ENCODE results near the gene NDST1. TPM values are rescaled to one million over a fixed set of nuclear protein-coding genes. Genes with fewer than 3 reads are reported as not detected.
"Not testable (repeated sequence)": the region's sequence is repeated elsewhere in the genome, so short reads cannot be mapped to it uniquely, and the experiment has no call there.

The NDST1 gene
- total RNA-seq, 1 donor from 2014 or later, result 132 TPM

DNA sequence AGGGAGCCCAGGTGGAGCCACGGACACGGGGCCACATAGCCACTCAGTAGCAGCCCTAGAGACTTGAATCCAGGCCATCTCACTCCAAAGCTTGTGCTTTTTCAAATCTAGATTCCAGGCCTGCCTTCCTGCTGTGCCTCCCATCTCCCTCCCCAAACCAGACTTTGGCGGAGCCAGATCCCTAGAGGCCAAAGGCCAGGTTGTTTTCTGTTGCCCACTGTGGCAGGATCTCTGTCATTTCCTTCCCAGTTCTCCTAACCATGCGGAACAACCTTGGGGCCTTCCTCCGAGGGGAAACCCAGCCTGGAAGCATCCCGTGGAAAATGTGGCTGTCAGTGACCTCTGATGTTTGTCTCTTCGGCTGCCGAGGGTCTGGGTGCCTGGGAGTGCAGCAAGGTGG is 42.0 kb upstream of the NDST1 start:
- no peak for TF ChIP-seq CTCF (IDR thresholded peaks at IDR 0.05; ENCODE audit: unreplicated experiment)
- H3K9me3 Mint-ChIP-seq, result no peaks in the 10 kb centered on the region
- H3K36me3 Mint-ChIP-seq, result no peaks in the 10 kb centered on the region
- H3K4me3 Mint-ChIP-seq, result no peak overlapping the region
- H3K27me3 Mint-ChIP-seq (ENCODE audit: low read depth), result no peaks in the 10 kb centered on the region
- no peak for DNase-seq (ENCODE audit: low spot score in 2 of 2, unreplicated experiment in 2 of 2)
- H3K4me1 Mint-ChIP-seq, result peaks cover 15% of the 10 kb centered on the region
- H3K27ac Mint-ChIP-seq, result no peak overlapping the region

GRCh38 chr5:150468206-150468605 is 39.7 kb upstream of the NDST1 start:
- H3K4me1 Mint-ChIP-seq, result peaks cover 17% of the 10 kb centered on the region
- H3K27ac Mint-ChIP-seq, result no peak overlapping the region
- no peak for TF ChIP-seq CTCF (IDR thresholded peaks at IDR 0.05; ENCODE audit: unreplicated experiment)
- H3K4me3 Mint-ChIP-seq, result no peak overlapping the region
- DNase-seq (ENCODE audit: low spot score in 2 of 2, unreplicated experiment in 2 of 2), result no peak
- no peaks in the 10 kb centered on the region for H3K36me3 Mint-ChIP-seq
- H3K27me3 Mint-ChIP-seq (ENCODE audit: low read depth), result no peaks in the 10 kb centered on the region
- H3K9me3 Mint-ChIP-seq, result no peaks in the 10 kb centered on the region

DNA sequence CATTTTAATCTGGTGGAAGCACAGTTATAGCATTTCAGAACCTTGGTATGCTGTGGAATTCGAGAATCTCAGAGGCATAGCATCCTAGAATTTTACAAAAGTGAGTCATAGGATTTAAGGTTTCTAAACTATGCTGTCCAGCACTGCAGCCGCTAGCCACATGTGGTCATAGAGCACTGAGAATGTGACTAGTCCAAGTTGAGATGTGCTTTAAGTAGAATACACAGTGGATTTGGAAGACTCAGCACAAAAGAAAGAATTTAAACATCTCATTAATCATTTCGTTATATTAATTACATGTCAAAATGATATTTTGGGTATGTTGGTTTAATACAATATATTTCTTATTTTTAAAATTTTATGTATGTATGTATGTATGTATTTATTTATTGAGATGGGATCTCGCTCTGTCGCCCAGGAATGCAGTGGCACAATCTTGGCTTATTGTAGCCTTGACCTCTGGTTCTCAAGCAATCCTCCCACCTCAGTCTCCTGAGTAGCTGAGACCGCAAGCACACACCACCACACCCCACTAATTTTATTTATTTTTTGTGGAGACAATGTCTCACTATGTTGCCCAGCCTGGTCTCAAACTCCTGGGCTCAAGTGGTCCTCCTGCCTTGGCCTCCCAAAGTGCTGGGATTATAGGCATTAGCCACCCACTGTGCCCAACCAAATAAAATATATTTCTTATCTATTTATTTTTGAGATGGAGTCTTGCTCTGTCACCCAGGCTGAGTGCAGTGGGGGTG is 38.0 kb upstream of the NDST1 start:
- no peak overlapping the region for H3K4me3 Mint-ChIP-seq
- DNase-seq (ENCODE audit: low spot score in 2 of 2, unreplicated experiment in 2 of 2), result no peak
- H3K9me3 Mint-ChIP-seq, result no peaks in the 10 kb centered on the region
- H3K27ac Mint-ChIP-seq, result peak overlapping the region; percentile 54
- H3K4me1 Mint-ChIP-seq, result peaks cover 19% of the 10 kb centered on the region
- no peaks in the 10 kb centered on the region for H3K27me3 Mint-ChIP-seq (ENCODE audit: low read depth)
- TF ChIP-seq CTCF (IDR thresholded peaks at IDR 0.05; ENCODE audit: unreplicated experiment), result no peak
- H3K36me3 Mint-ChIP-seq, result no peaks in the 10 kb centered on the region

GRCh38 chr5:150473673-150474358 is 34.1 kb upstream of the NDST1 start:
- DNase-seq (ENCODE audit: low spot score in 2 of 2, unreplicated experiment in 2 of 2), result no peak
- Mint-ChIP-seq H3K4me1 (peaks cover 22% of the 10 kb centered on the region), H3K27ac (peak overlapping the region; percentile 87), H3K4me3 (no peak overlapping the region), H3K9me3 (no peaks in the 10 kb centered on the region), H3K36me3 (no peaks in the 10 kb centered on the region), H3K27me3 (ENCODE audit: low read depth) (no peaks in the 10 kb centered on the region)
- no peak for TF ChIP-seq CTCF (IDR thresholded peaks at IDR 0.05; ENCODE audit: unreplicated experiment)

GRCh38 chr5:150476568-150476967 is 31.4 kb upstream of the NDST1 start:
- H3K9me3 Mint-ChIP-seq; H3K36me3 Mint-ChIP-seq; DNase-seq (ENCODE audit: low spot score in 2 of 2, unreplicated experiment in 2 of 2); H3K4me3 Mint-ChIP-seq; H3K27me3 Mint-ChIP-seq (ENCODE audit: low read depth): not testable (repeated sequence)
- H3K27ac Mint-ChIP-seq, result peak overlapping the region; percentile 37
- H3K4me1 Mint-ChIP-seq, result peaks cover 18% of the 10 kb centered on the region

DNA sequence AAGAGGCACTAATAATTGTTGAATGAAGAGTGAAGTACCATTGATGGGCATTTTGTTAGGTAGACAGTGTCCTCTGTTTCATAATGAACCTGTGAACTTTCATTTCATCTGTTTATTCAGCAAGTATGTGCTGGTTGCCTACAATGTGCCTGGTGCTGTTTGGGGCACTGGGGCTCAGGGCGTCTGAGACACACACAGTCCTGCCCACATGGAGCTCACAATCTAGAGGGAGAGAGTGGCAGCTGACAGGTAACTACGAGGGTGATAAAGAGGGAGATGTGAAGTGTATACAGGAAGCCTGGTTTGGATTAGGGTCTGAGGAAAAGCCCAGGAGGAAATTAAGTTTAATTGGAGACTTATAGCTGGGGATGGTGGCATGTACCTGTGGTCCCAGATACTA is 28.5 kb upstream of the NDST1 start:
- no peak for TF ChIP-seq CTCF (IDR thresholded peaks at IDR 0.05; ENCODE audit: unreplicated experiment)
- no peak overlapping the region for H3K4me3 Mint-ChIP-seq
- peaks cover 4% of the 10 kb centered on the region for H3K4me1 Mint-ChIP-seq
- H3K27ac Mint-ChIP-seq, result no peak overlapping the region
- H3K36me3 Mint-ChIP-seq, result no peaks in the 10 kb centered on the region
- no peak for DNase-seq (ENCODE audit: low spot score in 2 of 2, unreplicated experiment in 2 of 2)
- H3K27me3 Mint-ChIP-seq (ENCODE audit: low read depth), result no peaks in the 10 kb centered on the region
- H3K9me3 Mint-ChIP-seq, result no peaks in the 10 kb centered on the region
